Ramos (cell line): Measurements from ENCODE around the gene PCDHB1.
"Not testable (repeated sequence)": the region's sequence is repeated elsewhere in the genome, so short reads cannot be mapped to it uniquely, and the experiment has no call there.

Experiments
- in situ Hi-C: fragments of 300-500 bp; cut with MboI; formaldehyde crosslinking; loops from one replicate; pipeline ENCODE4 v1.14.3; 2022; ENCODE audit warnings: low sequenced_read_pairs; ENCODE audit not compliant: unreplicated experiment

PCDHB1 gene

GRCh38 chr5:141051521-141051866 is 320 bp downstream of the PCDHB1 start:
- in situ Hi-C loops, result no loop called here

DNA sequence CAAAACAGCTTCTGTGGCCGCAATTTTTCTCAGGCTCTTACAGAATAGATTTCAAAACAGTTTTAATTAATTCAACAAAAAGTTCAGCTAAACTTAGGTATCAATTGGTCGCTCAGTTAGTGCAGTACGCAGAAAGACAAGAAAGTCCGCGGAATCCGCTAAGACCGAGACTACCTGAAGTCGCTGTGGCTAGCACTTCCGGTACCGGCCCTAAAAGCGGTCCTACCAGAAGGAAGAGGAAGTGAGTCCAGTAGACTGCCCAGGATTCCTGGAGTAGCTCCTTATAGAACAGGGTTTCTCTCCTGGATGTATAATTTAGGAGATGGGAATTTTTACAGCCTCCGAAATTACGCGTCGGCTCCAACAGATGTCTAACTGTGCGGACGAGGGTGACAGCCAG is 26.7 kb downstream of the PCDHB1 start:
- in situ Hi-C loops, result no loop called here

GRCh38 chr5:141082228-141082627 is 31.1 kb downstream of the PCDHB1 start:
- in situ Hi-C loops, result no loop called here

DNA sequence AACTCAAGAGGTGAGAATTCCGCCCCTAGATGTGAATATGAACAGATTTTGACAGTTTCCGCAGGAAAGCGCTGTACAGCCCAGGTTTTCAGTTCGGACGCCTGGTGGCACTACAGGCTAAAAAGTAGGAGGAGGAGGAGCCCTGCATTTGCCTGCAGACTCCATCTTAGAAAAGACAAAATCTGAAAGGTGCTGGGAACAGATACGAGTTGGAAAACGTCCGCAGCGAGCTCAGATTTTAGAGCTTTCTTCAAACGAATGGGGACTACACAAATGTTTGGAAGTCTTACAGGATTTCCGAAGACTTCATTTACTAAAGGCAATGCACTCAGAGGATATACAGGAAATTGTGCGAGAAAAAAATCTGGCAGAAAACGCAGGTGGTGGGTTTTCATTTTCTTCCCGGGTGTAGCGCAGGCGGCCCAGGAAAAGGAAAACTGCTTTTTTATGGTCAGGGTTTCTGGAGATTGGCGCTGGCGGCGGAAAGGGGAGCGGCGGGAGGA is 33.4 kb downstream of the PCDHB1 start:
- in situ Hi-C loops, result no loop called here

- in situ Hi-C loops, result no loop called here
Measured at GRCh38 chr5:141094481-141095262, 43.5 kb downstream of the PCDHB1 start, which contains the start of gene PCDHB2. TSS of gene PCDHB2 (plus strand) at chr5:141094615. CDS start at chr5:141094791, 176 bp downstream.

DNA sequence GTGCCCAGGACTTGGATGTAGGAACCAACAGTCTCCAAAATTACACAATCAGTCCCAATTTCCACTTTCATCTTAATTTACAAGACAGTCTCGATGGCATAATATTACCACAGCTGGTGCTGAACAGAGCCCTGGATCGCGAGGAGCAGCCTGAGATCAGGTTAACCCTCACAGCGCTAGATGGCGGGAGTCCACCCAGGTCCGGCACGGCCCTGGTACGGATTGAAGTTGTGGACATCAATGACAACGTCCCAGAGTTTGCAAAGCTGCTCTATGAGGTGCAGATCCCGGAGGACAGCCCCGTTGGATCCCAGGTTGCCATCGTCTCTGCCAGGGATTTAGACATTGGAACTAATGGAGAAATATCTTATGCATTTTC is 44.1 kb downstream of the PCDHB1 start:
- in situ Hi-C loops, result no loop called here

- in situ Hi-C loops, result not testable (repeated sequence)
Measured at GRCh38 chr5:141096181-141096580, 45.0 kb downstream of the PCDHB1 start.

GRCh38 chr5:141096586-141096985 is 45.4 kb downstream of the PCDHB1 start:
- in situ Hi-C loops, result not testable (repeated sequence)

- in situ Hi-C loops, result no loop called here
Measured at GRCh38 chr5:141100243-141100805, 49.1 kb downstream of the PCDHB1 start, which contains the start of gene PCDHB3. TSS of gene PCDHB3 (plus strand) at chr5:141100473. CDS start at chr5:141100650, 177 bp downstream.

DNA sequence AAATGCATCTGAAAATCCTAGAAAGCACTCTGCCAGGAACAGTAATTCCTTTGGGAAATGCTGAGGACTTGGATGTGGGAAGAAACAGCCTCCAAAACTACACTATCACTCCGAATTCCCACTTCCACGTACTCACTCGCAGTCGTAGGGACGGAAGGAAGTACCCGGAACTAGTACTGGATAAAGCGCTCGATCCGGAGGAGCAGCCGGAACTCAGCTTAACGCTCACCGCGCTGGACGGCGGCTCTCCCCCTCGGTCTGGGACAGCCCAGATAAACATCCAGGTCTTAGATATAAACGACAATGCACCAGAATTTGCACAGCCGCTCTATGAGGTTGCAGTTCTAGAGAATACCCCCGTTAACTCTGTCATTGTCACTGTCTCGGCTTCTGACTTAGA is 49.9 kb downstream of the PCDHB1 start:
- in situ Hi-C loops, result no loop called here

- in situ Hi-C loops, result not testable (repeated sequence)
Measured at GRCh38 chr5:141102070-141102469, 50.9 kb downstream of the PCDHB1 start.

DNA sequence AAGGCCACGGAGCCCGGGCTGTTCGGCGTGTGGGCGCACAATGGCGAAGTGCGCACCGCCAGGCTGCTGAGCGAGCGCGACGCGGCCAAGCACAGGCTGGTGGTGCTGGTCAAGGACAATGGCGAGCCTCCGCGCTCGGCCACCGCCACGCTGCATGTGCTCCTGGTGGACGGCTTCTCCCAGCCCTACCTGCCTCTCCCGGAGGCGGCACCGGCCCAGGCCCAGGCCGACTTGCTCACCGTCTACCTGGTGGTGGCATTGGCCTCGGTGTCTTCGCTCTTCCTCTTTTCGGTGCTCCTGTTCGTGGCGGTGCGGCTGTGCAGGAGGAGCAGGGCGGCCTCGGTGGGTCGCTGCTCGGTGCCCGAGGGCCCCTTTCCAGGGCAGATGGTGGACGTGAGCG is 51.3 kb downstream of the PCDHB1 start:
- in situ Hi-C loops, result not testable (repeated sequence)

- in situ Hi-C loops, result no loop called here
Measured at GRCh38 chr5:141105350-141105749, 54.2 kb downstream of the PCDHB1 start.
